Vagina (tissue), 2 donors: ENCODE measurements around the gene DUSP16. TPM values are rescaled to one million over a fixed set of nuclear protein-coding genes. Genes with fewer than 3 reads are reported as not detected.
"Not testable (repeated sequence)": the region's sequence is repeated elsewhere in the genome, so short reads cannot be mapped to it uniquely, and the experiment has no call there.

ENCODE experiments used
- DNase-seq, 2 donors: peaks; one replicate each; pipeline ENCODE4 v3.0.0-alpha.2; 2017; ENCODE audit errors: extremely low spot score in 2 of 2
- H3K27ac ChIP-seq: fragments of 200-600 bp; sonication (generic); one replicate; pipeline ENCODE4 v1.5.1; 2019
- H3K27me3 ChIP-seq: fragments of 200-600 bp; sonication (generic); one replicate; pipeline ENCODE4 v1.5.1; 2019
- H3K36me3 ChIP-seq, 2 donors: fragments of 200-600 bp; sonication (generic); one replicate each; pipeline ENCODE4 v1.5.1; 2017 to 2019
- H3K4me1 ChIP-seq: fragments of 200-600 bp; sonication (generic); one replicate; pipeline ENCODE4 v1.5.1; 2019
- H3K4me3 ChIP-seq, 2 donors: fragments of 200-600 bp; sonication (generic); 1 replicate in 1 of 2; 2 replicates in 1 of 2; pipeline ENCODE4 v1.5.1; 2016 to 2019
- H3K9me3 ChIP-seq: fragments of 200-600 bp; sonication (generic); one replicate; pipeline ENCODE4 v1.5.1; 2019
- POLR2A ChIP-seq, 2 donors: fragments of 450-650 bp; IDR thresholded peaks; one replicate each; pipeline ENCODE4 v1.6.1; 2017; ENCODE audit warnings: antibody characterized with exemption in 2 of 2, mild to moderate bottlenecking in 2 of 2, moderate library complexity in 2 of 2
- POLR2AphosphoS5 ChIP-seq, 2 donors: sonication (generic); formaldehyde crosslinking; IDR thresholded peaks; one replicate each; pipeline ENCODE4 v1.9.0; 2017; ENCODE audit warnings: antibody characterized with exemption in 2 of 2, mild to moderate bottlenecking in 2 of 2, low read depth in 1 of 2; ENCODE audit not compliant: insufficient read depth in 1 of 2
- intact Hi-C: fragments of 100-400 bp; cut with DNase I; formaldehyde crosslinking; loops from one replicate; pipeline ENCODE4 v1.15.1; 2023
- total RNA-seq: library from RNA; depleted of rRNA; stranded (reverse); fragments of >200 nt; gene quantifications from one replicate; pipeline ENCODE4 v1.2.3, GENCODE V29; 2016
- TF ChIP-seq, protein P1 (sequence below), 3 experiments: fragments of 450-650 bp in 2 of 3; fragments of 200-600 bp in 1 of 3; sonication (generic) in 1 of 3; IDR thresholded peaks; one replicate each; pipeline ENCODE4 v1.5.1; 2017 to 2019; ENCODE audit warnings: antibody characterized with exemption in 3 of 3, mild to moderate bottlenecking in 2 of 3, moderate library complexity in 2 of 3

The DUSP16 gene
- total RNA-seq, 1 donor from 2014 or later: 30.9 TPM

DNA sequence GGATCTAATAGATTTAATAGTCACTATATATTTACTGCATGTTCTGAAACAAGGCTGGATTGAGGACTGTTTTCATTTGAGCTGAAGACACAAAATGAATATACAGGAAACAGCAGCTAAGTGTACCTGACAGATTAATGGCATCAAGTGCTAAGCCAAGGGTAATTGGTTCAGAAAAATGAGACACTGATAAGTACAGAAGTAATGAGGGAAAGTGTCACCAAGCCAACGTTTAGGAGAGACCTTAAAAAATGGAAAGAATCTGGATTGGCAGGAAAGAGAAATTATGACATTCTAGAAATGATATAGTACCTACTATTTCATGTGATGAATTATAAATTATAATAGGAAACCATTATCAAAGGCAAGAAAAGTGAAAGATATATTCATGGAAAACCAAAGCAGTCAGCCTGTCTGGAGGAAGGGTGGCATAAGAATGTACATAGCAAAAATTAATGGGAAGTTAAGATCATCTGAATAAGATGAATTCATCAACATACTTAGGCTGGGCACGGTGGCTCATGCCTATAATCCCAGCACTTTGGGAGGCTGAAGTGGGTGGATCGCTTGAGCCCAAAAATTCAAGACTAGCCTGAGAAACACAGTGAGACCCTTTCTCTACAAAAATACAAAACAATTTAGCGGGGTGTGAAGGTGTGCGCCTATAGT is 21.0 kb upstream of the DUSP16 start:
- Histone ChIP-seq H3K36me3 (no peaks in the 10 kb centered on the region), H3K4me3 (no peak overlapping the region), H3K4me1 (peaks cover 4% of the 10 kb centered on the region), H3K27ac (no peak overlapping the region), H3K9me3 (no peaks in the 10 kb centered on the region), H3K27me3 (no peaks in the 10 kb centered on the region)
- intact Hi-C loops: no loop called here
- no peak for DNase-seq
- TF ChIP-seq POLR2A (IDR thresholded peaks at IDR 0.05) (no peak), POLR2AphosphoS5 (IDR thresholded peaks at IDR 0.05; ENCODE audit: insufficient read depth in 1 of 2, low read depth in 1 of 2) (no peak)
- TF ChIP-seq, protein P1, sequence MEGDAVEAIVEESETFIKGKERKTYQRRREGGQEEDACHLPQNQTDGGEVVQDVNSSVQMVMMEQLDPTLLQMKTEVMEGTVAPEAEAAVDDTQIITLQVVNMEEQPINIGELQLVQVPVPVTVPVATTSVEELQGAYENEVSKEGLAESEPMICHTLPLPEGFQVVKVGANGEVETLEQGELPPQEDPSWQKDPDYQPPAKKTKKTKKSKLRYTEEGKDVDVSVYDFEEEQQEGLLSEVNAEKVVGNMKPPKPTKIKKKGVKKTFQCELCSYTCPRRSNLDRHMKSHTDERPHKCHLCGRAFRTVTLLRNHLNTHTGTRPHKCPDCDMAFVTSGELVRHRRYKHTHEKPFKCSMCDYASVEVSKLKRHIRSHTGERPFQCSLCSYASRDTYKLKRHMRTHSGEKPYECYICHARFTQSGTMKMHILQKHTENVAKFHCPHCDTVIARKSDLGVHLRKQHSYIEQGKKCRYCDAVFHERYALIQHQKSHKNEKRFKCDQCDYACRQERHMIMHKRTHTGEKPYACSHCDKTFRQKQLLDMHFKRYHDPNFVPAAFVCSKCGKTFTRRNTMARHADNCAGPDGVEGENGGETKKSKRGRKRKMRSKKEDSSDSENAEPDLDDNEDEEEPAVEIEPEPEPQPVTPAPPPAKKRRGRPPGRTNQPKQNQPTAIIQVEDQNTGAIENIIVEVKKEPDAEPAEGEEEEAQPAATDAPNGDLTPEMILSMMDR (IDR thresholded peaks at IDR 0.05): no peak

DNA sequence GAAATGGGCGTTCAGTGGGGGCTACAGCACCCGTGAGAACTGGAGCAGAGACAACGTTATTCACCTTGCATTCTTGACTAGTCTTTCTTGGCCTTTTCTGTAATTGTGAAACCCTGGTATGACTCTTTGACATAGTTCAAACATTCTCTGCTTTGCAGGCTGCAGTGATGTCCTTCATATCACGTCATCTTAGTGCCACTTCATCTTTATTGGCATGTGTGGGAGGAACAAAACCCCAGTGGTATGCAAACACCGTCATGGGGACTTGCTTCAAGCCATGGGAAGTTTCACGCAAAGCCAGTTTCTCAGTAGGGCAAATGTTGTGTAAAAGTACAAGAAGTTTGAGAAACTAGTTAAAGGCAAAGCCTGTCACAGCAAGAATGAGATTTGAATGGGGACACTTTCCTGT is 20.2 kb upstream of the DUSP16 start:
- DNase-seq: no peak

DNA sequence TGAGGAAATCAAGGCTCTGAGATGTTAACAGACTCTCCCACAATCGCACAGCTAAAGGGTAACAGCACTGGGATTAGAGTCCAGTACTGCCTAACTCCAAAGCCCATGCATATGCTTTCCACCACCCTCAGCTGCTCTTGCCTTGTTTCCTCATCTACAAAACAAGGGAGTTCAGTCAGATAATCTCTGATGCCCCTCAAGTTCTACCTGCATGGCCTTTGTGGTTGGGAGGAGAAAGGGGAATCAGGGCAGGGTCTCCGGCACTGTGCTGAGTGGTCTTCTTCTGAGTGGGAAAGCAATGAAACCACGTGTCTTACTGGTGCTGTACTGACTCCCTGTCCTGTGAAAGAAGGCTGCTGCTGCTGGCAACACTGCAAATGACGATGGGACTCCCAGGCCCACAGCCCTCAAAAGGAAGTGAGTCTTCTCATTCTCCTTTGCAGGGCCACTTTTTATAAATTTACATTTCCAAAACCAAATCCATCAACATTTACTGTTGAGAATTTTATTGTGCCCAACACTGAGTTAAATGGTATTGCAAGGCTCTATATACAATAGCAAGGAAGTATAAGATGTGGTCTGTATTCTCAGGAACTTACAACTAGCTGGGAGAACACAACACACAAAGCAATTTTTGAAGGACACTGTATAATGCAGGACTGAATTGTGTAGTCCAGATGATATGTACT is 19.7 kb upstream of the DUSP16 start:
- TF ChIP-seq, protein P1 (IDR thresholded peaks at IDR 0.05): no peak
- TF ChIP-seq POLR2A (IDR thresholded peaks at IDR 0.05) (no peak), POLR2AphosphoS5 (IDR thresholded peaks at IDR 0.05; ENCODE audit: insufficient read depth in 1 of 2, low read depth in 1 of 2) (no peak)
- no peak overlapping the region for H3K27ac ChIP-seq
- intact Hi-C loops: no loop called here
- no peaks in the 10 kb centered on the region for H3K27me3 ChIP-seq
- no peaks in the 10 kb centered on the region for H3K9me3 ChIP-seq
- peaks cover 4% of the 10 kb centered on the region for H3K4me1 ChIP-seq
- no peak for DNase-seq
- H3K4me3 ChIP-seq: no peak overlapping the region
- no peaks in the 10 kb centered on the region for H3K36me3 ChIP-seq

More for the DNA sequence above, 20.2 kb upstream of the DUSP16 start:
- H3K4me3 ChIP-seq: no peak overlapping the region
- no peaks in the 10 kb centered on the region for H3K9me3 ChIP-seq
- H3K27ac ChIP-seq: no peak overlapping the region
- peaks cover 4% of the 10 kb centered on the region for H3K4me1 ChIP-seq
- no peaks in the 10 kb centered on the region for H3K27me3 ChIP-seq
- intact Hi-C loops: no loop called here
- TF ChIP-seq POLR2A (IDR thresholded peaks at IDR 0.05) (no peak), POLR2AphosphoS5 (IDR thresholded peaks at IDR 0.05; ENCODE audit: insufficient read depth in 1 of 2, low read depth in 1 of 2) (no peak)
- TF ChIP-seq, protein P1 (IDR thresholded peaks at IDR 0.05): no peak
- H3K36me3 ChIP-seq: no peaks in the 10 kb centered on the region

DNA sequence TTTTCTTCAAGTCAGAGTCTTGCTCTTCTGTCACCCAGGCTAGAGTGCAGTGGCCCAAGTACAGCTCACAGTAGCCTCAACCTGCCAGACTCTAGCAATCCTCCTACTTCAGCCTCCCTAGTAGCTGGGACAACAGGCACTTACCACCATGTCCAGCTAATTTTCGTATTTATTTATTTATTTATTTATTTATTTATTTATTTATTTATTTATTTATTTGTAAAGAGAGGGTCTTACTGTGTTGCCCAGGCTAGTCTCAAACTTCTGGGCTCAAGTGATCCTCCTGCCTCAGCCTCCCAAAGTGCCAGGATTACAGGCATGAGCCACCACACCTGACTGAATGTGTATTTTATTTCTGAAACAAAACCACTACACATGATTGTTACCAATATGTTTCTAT is 18.1 kb upstream of the DUSP16 start:
- DNase-seq, H3K9me3 ChIP-seq, H3K27me3 ChIP-seq, H3K27ac ChIP-seq, H3K4me3 ChIP-seq, H3K36me3 ChIP-seq, intact Hi-C loops, H3K4me1 ChIP-seq: not testable (repeated sequence)

DNA sequence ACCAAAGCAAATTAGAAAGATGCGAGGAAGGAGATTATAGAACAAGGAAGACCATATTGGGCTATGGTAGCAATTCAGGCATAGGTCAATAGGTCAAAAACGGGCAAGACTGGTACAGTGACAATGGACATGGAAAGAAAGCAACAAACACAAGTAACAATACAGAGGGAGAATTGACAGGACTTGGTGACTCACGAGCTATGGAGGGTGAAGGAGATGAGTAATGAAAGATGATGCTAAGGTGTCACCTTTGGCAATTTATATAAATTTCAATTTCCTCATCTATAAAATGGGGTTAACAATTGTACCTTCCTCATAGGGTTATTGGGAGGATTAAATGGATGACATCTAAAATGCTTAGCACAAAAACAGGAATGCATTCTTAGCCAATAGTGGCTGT is 15.1 kb upstream of the DUSP16 start:
- no peak for DNase-seq
- Histone ChIP-seq H3K27ac (no peak overlapping the region), H3K36me3 (no peaks in the 10 kb centered on the region), H3K4me1 (no peaks in the 10 kb centered on the region), H3K27me3 (no peaks in the 10 kb centered on the region), H3K9me3 (no peaks in the 10 kb centered on the region), H3K4me3 (no peak overlapping the region)
- intact Hi-C loops: no loop called here
- TF ChIP-seq, protein P1 (IDR thresholded peaks at IDR 0.05): no peak
- TF ChIP-seq POLR2AphosphoS5 (IDR thresholded peaks at IDR 0.05; ENCODE audit: insufficient read depth in 1 of 2, low read depth in 1 of 2) (peak in 1 of 2 donors; percentile 67), POLR2A (IDR thresholded peaks at IDR 0.05) (no peak)
